Lower leg skin (tissue), 4 donors: ENCODE data around the gene ALDH1L2. TPM values are rescaled to one million over a fixed set of nuclear protein-coding genes. Genes with fewer than 3 reads are reported as not detected.

Experiments used
- DNase-seq, 2 donors: peaks; one replicate each; pipeline ENCODE4 v3.0.0-alpha.2; 2019; ENCODE audit warnings: low spot score in 2 of 2
- H3K4me3 ChIP-seq: fragments of 200-600 bp; sonication (generic); 2 replicates; pipeline ENCODE4 v1.5.1; 2017; ENCODE audit warnings: mild to moderate bottlenecking, low read depth; ENCODE audit not compliant: poor library complexity, severe bottlenecking
- CTCF ChIP-seq, 3 donors: fragments of 450-650 bp; IDR thresholded peaks; one replicate each; pipeline ENCODE4 v1.5.1; 2016; ENCODE audit warnings: antibody characterized with exemption in 3 of 3, mild to moderate bottlenecking in 3 of 3, moderate library complexity in 2 of 3
- POLR2A ChIP-seq, 2 donors: fragments of 450-650 bp; IDR thresholded peaks; one replicate each; pipeline ENCODE4 v1.6.1; 2016 to 2017; ENCODE audit warnings: antibody characterized with exemption in 2 of 2, mild to moderate bottlenecking in 1 of 2, moderate library complexity in 1 of 2
- WGBS, 2 donors: methylation state at CpG; one replicate each; pipeline ENCODE4 v1.1.5; 2018; 5-methylcytosine and 5-hydroxymethylcytosine counted together
- intact Hi-C: fragments of 100-400 bp; cut with DNase I; formaldehyde crosslinking; loops from one replicate; pipeline ENCODE4 v1.15.0; 2023; ENCODE audit warnings: low total_unique reads
- total RNA-seq, 4 donors: library from RNA; depleted of rRNA; stranded (reverse); fragments of >200 nt; gene quantifications; one replicate each; pipeline ENCODE4 v1.1.0, GENCODE V29; 2016

Gene ALDH1L2
- total RNA-seq, 4 donors from 2014 or later = 0.86 to 2.4 (median 1.2) TPM

GRCh38 chr12:104974626-104975290, 109.5 kb downstream of the ALDH1L2 start:
- WGBS, 2 donors = 39 to 43% methylated on average over 7 of the region's 7 CpGs
- DNase-seq = peak in 1 of 2 donors; percentile 29
- intact Hi-C loops = no loop called here
- no peak overlapping the region for H3K4me3 ChIP-seq
- TF ChIP-seq CTCF (IDR thresholded peaks at IDR 0.05) (no peak), POLR2A (IDR thresholded peaks at IDR 0.05) (no peak)

GRCh38 chr12:104973250-104973649, 111.0 kb downstream of the ALDH1L2 start:
- DNase-seq = no peak
- 86 to 92% methylated on average over 5 of the region's 5 CpGs for WGBS, 2 donors
- intact Hi-C loops = no loop called here
- no peak overlapping the region for H3K4me3 ChIP-seq
- TF ChIP-seq POLR2A (IDR thresholded peaks at IDR 0.05) (no peak), CTCF (IDR thresholded peaks at IDR 0.05) (no peak)

- WGBS, 2 donors = 58 to 67% methylated on average over 5 of the region's 5 CpGs
- no peak for TF ChIP-seq CTCF (IDR thresholded peaks at IDR 0.05)
- TF ChIP-seq POLR2A (IDR thresholded peaks at IDR 0.05) = no peak
- H3K4me3 ChIP-seq = no peak overlapping the region
- intact Hi-C loops = no loop called here
- DNase-seq = no peak
Observed at GRCh38 chr12:104971306-104971705, 113.0 kb downstream of the ALDH1L2 start.

Other genes with a start within 250 kb of the ALDH1L2 start
- 1 to 10 TPM; 1.8 to 6.7 (median 4.5) TPM for gene SLC41A2, start 126.2 kb downstream of the ALDH1L2 start, total RNA-seq
- gene NOPCHAP1, start 98.1 kb downstream of the ALDH1L2 start, total RNA-seq = 1 to 10 TPM; 2.0 to 5.4 (median 3.6) TPM
- gene WASHC4, start 23.3 kb upstream of the ALDH1L2 start, total RNA-seq = 10 to 100 TPM; 23.5 to 32.5 (median 28.8) TPM
- 100 to 1,000 TPM in 3 of 4 donors, 10 to 100 TPM in 1; 76.6 to 170 (median 109) TPM for gene APPL2, start 151.7 kb upstream of the ALDH1L2 start, total RNA-seq
- gene C12orf75, start 246.2 kb upstream of the ALDH1L2 start, total RNA-seq = 10 to 100 TPM; 13.2 to 24.3 (median 15.4) TPM